Mucosa of descending colon (tissue), 3 donors: Measurements from ENCODE around the gene CCR6. TPM values are rescaled to one million over a fixed set of nuclear protein-coding genes. Genes with fewer than 3 reads are reported as not detected.

ENCODE experiments used
- ATAC-seq: fragments of 200-7000 bp; cut with Tn5 transposase; one replicate; pipeline ENCODE4 v1.9.1; 2020; ENCODE audit warnings: mild to moderate bottlenecking, moderate library complexity
- DNase-seq, 3 donors: peaks; one replicate each; pipeline ENCODE4 v3.0.0-alpha.2; 2020
- H3K36me3 ChIP-seq: fragments of 200-600 bp; one replicate; pipeline ENCODE4 v1.8.0; 2021; ENCODE audit warnings: low read depth, mild to moderate bottlenecking
- H3K4me1 ChIP-seq: fragments of 200-600 bp; one replicate; pipeline ENCODE4 v1.8.0; 2021; ENCODE audit warnings: low read depth, mild to moderate bottlenecking
- H3K4me3 ChIP-seq: fragments of 200-600 bp; one replicate; pipeline ENCODE4 v1.8.0; 2021; ENCODE audit warnings: mild to moderate bottlenecking
- H3K9me3 ChIP-seq: fragments of 200-600 bp; one replicate; pipeline ENCODE4 v1.8.0; 2021; ENCODE audit warnings: mild to moderate bottlenecking
- intact Hi-C, 2 donors: fragments of 100-400 bp; cut with DNase I in 1 of 2; cut with micrococcal nuclease in 1 of 2; formaldehyde crosslinking; loops; one replicate each; pipeline versions ENCODE4 v1.11.0 to v1.11.1; 2022; cut with DNase I, micrococcal nuclease
- total RNA-seq, 3 donors: library from RNA; stranded (reverse); fragmentation: NEBNext Ultra II Directional in 2 of 3; extraction: Animal tissue kit (Norgen Biotek cat#: 25700) in 2 of 3; gene quantifications; one replicate each; pipeline versions ENCODE4 v1.2.1 to v1.2.4, GENCODE V29; 2021 to 2023
- TF ChIP-seq, protein P1 (sequence below): fragments of 200-600 bp; IDR thresholded peaks from one replicate; pipeline ENCODE4 v1.8.0; 2022; ENCODE audit warnings: antibody characterized with exemption, mild to moderate bottlenecking
- donor health status: DM: no; HTN: no; CAD: no; lungs with moderate emphysema.
- donor health status: DM: no; HTN: no; CAD: no.
- donor health status: DM: no; HTN: yes; CAD: no.

The CCR6 gene
- total RNA-seq, 3 donors from 2014 or later = 0.17 to 0.43 TPM; not detected in 1

DNA sequence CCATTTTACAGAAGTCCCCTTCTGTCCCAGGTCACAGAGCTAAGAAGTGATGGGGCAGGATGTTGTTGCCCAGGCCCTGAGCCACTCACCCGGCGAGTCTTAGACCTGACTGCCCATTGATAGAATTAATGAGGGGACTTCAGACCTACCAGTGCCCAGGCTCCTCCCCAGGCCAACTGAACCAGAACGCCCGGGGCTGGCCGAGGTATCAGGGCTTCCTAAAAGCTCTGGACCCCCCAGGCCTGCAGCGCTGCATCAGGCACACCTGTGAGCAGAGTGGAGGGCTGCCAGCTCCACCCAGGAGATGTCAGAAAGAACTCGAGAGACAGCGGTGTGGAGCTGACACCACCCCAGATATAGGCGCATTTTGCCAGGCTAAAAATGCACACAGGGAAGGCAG is 31.4 kb downstream of the CCR6 start:
- ATAC-seq = no peak
- Histone ChIP-seq H3K4me3 (no peak overlapping the region), H3K36me3 (no peaks in the 10 kb centered on the region), H3K4me1 (no peaks in the 10 kb centered on the region), H3K9me3 (no peaks in the 10 kb centered on the region)
- intact Hi-C loops = no loop called here
- TF ChIP-seq, protein P1, sequence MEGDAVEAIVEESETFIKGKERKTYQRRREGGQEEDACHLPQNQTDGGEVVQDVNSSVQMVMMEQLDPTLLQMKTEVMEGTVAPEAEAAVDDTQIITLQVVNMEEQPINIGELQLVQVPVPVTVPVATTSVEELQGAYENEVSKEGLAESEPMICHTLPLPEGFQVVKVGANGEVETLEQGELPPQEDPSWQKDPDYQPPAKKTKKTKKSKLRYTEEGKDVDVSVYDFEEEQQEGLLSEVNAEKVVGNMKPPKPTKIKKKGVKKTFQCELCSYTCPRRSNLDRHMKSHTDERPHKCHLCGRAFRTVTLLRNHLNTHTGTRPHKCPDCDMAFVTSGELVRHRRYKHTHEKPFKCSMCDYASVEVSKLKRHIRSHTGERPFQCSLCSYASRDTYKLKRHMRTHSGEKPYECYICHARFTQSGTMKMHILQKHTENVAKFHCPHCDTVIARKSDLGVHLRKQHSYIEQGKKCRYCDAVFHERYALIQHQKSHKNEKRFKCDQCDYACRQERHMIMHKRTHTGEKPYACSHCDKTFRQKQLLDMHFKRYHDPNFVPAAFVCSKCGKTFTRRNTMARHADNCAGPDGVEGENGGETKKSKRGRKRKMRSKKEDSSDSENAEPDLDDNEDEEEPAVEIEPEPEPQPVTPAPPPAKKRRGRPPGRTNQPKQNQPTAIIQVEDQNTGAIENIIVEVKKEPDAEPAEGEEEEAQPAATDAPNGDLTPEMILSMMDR = no peak
- DNase-seq = no peak

DNA sequence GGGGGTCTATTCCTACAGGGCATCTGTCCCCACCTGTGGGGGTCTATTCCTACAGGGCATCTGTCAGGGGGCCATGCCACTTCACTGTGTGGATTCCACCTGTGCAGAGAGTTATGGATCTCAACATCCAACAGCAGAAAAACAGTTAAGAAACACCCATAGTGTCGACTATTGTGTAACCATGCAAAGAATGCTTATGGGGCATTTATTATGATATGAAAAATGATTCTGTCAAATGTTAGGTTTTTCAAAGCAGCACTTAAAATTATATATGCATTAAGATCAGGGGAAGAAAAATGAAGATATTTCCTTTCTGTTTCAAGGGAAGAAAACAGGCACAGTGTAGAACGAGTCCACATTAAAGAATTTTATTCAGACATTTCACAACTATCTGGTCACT is 32.0 kb downstream of the CCR6 start:
- Histone ChIP-seq H3K4me1 (no peaks in the 10 kb centered on the region), H3K4me3 (no peak overlapping the region), H3K9me3 (no peaks in the 10 kb centered on the region), H3K36me3 (no peaks in the 10 kb centered on the region)
- intact Hi-C loops = no loop called here
- no peak for ATAC-seq
- TF ChIP-seq, protein P1 = no peak
- no peak for DNase-seq

DNA sequence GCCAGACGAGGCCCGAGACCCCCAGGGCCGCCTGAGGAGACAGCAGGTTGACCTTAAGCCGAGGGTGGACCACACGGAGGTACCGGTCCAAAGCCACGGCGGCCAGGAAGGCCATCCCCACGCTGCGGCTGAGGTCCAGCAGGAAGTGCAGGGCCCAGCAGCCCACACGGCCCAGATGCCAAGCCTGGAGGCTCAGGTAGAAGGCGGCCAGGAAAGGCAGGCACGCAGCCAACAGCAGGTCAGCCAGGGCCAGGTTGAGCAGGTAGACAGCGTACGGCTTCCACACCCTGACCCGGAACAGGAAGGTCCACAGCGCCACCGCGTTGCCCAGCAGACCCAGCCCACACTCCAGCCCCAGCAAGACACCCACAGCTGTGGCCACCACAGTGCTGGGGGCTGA is 34.5 kb downstream of the CCR6 start:
- TF ChIP-seq, protein P1 = no peak
- intact Hi-C loops = no loop called here
- no peak for DNase-seq
- no peak for ATAC-seq
- Histone ChIP-seq H3K4me1 (no peaks in the 10 kb centered on the region), H3K36me3 (no peaks in the 10 kb centered on the region), H3K4me3 (no peak overlapping the region), H3K9me3 (no peaks in the 10 kb centered on the region)

DNA sequence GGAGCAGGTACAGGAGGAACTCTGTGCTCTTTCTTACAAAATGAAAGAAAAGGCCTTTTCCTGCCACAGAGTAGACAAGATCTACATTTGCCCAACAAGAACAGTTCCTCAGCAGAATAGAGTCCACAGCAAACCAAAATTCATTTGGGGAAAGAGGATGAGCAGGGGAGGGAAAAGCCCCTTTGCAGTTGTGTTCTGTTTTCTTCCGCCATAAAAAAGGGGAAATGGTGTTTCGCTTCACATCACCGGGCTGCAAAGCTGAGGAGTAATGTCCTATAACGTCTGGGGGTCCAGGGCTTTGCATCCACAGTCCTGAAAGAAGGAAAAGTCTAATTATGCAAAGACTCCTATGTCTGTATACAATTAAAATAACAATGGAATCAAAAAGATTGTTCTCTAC is 35.0 kb downstream of the CCR6 start, which contains the start of gene GPR31:
TSS of gene GPR31 (minus strand) at position 118 of the 400 bp plus-strand sequence. CDS start 149 bp downstream, outside the sequence.
- Histone ChIP-seq H3K36me3 (no peaks in the 10 kb centered on the region), H3K4me1 (no peaks in the 10 kb centered on the region), H3K4me3 (no peak within 1 kb of the TSS), H3K9me3 (no peaks in the 10 kb centered on the region)
- ATAC-seq (no peak), DNase-seq (no peak)
- intact Hi-C loops = no loop called here
- TF ChIP-seq, protein P1 = no peak

DNA sequence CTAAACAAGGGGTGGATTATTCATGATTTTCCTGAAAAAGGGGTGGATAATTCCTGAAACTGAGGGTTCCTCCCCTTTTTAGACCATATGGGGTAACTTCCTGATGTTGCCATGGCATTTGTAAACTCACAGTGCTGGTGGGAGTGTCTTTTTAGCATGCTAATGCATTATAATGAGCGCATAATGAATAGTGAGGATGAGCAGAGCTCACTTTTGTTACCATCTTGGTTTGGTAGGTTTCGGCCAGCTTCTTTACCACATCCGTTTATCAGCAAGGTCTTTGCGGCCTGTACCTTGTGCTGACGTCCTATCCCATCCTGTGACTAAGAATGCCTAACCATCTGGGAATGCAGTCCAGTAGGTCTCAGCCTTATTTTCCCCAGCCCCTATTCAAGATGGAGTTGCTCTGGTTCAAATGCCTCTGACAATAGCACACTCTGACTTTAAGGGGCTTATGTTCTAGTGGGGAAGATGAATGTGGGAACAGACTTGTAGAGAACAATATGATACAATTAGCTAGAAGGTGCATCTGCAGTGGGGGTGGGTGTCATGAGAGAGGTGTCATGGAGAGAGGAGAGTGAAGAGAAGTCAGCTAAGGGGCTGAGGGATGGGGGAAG is 39.1 kb downstream of the CCR6 start:
- no peak for ATAC-seq

More for the DNA sequence above, 39.1 kb downstream of the CCR6 start:
- Histone ChIP-seq H3K36me3 (no peaks in the 10 kb centered on the region), H3K9me3 (no peaks in the 10 kb centered on the region), H3K4me3 (no peak overlapping the region), H3K4me1 (no peaks in the 10 kb centered on the region)
- DNase-seq = no peak
- TF ChIP-seq, protein P1 = no peak
- intact Hi-C loops = no loop called here
